Measurements from ENCODE around the gene HRH1. TPM values are rescaled to one million over a fixed set of nuclear protein-coding genes. Genes with fewer than 3 reads are reported as not detected.
A peak's percentile ranks its signal among the peaks of the same experiment; 100 is the strongest.

The HRH1 gene
- total RNA-seq, 1 donor from 2014 or later: 40.3 TPM

DNA sequence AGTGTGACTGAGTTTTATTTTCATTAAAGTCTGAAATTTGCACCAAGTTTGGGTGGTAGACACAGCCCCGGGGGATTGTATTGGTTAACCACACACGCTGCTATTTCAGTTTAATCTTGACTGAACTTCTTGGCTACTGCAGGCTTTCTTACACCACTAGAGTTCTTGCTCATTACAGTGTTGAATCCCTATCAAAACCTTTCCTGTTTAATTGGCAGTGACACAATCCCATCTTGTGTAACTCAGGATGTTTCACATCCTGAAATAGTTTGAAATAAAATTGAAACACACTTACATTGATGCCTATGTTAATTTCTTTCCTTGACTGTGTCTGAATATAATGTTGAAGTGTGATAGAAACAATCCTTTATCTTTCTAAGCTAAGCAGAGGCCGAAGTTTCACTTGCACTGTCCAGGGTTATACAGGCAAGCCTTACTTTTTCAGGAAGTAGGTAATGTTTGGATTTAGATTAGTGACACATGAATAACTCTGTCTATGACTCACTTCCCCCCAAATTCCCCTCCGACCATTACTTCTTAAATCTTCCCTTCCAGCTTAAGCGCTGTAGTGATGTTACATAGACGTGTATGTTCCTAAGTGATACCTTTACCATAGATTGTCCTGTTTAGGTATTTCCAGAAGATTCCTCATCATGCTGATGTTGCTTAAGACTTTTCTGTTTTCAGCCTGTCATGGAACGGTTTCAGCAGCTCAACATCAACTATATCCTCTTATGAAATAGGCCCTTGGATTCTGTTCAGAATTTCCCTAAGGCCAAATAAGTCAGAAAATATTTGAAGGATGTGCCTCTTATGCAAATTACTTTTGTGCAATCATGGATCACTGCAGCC is 134.7 kb downstream of the HRH1 start:
- DNase-seq (ENCODE audit: low spot score) (no peak), ATAC-seq (peak; percentile 92)
- intact Hi-C loops (cut with DNase I): no loop called here

DNA sequence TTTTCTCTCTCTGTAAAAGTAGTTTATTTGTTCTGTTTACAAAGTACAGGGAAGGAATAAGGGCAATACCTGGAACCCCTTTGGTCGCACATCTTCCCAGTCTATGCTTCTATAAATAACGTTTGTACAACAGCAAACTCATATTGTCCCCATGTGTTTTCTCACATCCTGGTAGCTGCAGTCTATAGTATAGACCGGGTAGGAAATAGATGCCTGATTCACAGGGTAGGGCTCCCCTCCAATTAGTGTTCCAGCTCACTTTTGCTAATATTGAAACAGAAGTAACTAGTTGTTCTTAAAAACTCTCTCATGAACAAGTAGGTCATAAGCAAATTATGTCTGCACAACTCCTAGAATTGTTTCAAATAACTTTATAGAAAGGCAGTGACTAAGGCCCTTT is 135.6 kb downstream of the HRH1 start:
- DNase-seq (ENCODE audit: low spot score) (no peak), ATAC-seq (no peak)
- intact Hi-C loops (cut with DNase I): no loop called here

DNA sequence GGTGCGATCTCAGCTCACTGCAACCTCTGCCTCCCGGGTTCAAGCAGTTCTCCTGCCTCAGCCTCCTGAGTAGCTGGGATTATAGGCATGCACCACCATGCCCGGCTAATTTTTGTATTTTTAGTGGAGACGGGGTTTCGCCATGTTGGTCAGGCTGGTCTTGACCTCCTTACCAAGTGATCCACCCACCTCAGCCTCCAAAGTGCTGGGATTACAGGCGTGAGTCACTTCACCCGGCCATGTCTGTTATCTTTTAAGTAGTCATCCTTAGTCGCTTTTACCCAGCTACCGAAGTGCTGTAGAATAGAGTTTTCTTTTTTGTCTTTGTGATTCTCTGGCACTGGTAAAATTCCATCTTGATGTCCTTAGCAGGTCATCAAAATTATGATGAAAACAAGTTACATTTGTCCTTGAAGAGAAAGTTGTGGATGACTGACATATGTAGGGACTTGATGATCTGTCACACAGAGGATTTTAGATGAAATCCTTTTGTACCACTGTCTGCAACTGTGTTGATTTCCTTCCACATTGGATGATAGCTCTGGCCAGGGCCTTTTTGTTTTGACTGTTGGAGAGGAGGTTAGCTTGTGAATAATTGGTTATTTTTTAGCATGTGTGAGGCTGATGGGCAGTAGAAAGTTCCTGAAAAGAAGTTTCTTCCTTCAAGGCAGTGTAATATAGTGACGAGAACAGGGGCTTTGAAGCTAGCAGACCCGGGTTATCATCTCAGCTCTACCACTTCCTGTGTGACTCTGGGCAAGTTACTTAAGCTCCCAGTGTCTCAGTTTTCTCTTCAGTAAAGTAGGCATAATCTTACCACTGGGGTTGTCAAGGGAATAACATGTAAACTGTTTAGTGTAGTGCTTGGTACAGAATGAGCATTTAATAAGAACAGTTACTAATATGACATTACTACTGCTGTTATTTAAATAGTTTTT is 136.7 kb downstream of the HRH1 start:
- no peak for DNase-seq (ENCODE audit: low spot score)
- ATAC-seq: no peak
- intact Hi-C loops (cut with DNase I): no loop called here

DNA sequence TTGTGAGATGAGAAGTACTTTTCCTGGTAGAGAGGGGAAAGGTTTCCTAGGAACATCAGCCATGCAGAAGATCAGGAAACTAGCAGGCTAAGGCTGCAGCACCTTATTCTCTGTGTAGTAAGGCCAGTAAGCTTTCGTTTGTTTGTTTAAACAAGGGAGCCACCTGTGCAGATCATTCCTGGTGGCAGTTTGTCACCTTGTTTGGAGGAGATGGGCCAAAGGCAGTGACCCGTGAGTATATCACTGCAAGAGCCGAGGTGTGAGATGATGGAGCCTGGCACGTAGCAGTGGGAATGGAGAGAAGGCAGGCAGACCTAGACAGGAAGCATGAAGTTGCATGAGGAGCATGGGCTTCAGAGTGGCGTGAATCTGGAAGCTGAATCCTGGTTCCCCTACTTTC is 137.5 kb downstream of the HRH1 start:
- DNase-seq (ENCODE audit: low spot score) (no peak), ATAC-seq (no peak)
- intact Hi-C loops (cut with DNase I): no loop called here

DNA sequence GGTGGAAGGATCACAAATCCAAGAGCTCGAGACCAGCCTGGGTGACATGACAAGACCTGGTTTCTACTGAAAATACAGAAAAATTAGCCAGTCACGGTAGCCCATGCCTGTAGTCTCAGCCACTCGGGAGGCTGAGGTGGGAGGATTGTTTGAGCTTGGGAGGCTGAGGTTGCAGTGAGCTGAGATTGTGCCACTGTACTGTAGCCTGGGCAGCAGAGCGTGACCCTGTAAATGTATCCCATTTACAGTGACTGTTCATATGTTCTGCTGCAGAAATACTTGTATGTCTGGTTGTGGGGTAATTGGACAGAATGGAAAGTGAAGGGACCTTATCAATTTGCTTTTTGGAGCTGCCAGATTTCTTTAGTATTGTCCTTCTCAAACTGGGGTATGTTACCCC is 142.8 kb downstream of the HRH1 start:
- DNase-seq (ENCODE audit: low spot score) (no peak), ATAC-seq (no peak)
- intact Hi-C loops (cut with DNase I): no loop called here

DNA sequence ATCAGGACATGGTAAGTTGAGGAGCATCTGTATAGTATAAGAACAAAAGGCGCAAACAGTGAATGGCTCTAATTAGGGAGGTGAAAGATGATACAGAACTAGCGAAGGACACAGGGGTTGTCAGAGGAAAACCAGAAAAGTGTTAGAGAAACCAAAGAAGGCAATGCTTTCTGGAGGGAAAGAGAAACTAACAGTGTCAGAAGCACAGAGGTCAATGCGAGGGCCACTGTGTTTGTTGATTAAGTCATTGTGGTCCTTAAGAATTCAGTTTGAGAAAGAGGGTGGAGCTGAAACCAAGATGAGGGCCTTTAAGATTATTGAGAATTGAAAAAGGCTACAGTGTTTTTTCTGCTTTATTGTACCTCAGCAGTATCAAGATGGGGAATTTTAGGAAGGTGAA is 146.7 kb downstream of the HRH1 start:
- ATAC-seq (no peak), DNase-seq (ENCODE audit: low spot score) (no peak)
- intact Hi-C loops (cut with DNase I): no loop called here

DNA sequence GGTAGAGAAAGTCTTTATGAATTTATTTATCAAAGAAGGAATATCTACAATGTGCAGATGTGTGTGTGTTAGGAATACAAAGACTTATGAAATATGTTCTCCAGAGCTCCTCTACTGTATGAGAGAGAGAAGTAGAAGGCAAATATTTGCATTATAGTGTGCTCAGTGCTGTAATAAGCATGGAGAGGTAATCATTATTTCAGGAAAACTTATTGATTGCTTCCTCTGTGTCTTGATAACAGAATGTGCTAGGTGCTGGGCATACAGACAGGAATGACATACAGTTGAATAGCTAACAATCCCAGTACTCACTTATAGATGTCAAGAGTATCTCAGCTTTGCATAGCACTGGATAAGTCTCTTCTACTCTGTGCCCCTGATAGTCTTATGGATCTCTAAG is 148.2 kb downstream of the HRH1 start:
- DNase-seq (ENCODE audit: low spot score) (no peak), ATAC-seq (no peak)
- intact Hi-C loops (cut with DNase I): no loop called here

DNA sequence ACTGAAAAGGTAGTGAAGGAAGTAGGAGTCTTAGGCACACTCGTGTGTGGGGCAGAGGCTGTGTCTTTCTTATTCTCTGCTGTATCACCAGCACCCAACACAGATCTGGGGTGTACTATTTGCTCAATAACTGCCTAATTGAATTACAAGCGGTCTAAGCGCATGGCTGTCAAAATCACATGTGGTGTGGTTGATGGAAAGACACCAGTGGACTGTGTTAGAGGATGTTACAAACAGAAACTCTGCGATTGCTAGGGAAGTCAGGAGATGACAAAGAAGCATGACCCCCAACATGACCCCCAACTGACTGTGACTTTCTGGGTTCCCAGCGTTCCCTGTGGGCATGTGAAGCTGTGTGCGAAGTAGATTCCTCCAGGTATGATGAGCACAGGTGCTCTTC is 149.9 kb downstream of the HRH1 start:
- intact Hi-C loops (cut with DNase I): no loop called here
- ATAC-seq: no peak
- no peak for DNase-seq (ENCODE audit: low spot score)

DNA sequence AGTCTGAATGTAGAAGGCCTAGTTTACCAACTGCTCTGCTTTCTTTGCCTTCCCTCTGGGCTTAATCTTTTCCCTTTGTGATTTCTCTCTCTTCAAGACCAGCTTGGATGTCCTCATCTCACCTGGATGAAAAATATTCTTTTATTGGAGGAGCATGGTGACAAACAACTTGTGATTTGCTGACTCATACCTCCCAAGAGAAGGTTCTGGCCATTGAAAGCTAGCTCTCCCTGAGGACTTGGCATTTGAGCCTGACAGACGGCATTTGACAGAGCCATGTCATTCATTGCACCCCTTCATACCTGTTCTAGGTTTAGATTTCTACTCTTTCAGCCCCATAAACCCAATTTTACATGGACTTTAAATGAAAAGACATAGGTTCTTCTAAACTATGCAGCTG is 151.2 kb downstream of the HRH1 start:
- ATAC-seq (no peak), DNase-seq (ENCODE audit: low spot score) (no peak)
- intact Hi-C loops (cut with DNase I): no loop called here

DNA sequence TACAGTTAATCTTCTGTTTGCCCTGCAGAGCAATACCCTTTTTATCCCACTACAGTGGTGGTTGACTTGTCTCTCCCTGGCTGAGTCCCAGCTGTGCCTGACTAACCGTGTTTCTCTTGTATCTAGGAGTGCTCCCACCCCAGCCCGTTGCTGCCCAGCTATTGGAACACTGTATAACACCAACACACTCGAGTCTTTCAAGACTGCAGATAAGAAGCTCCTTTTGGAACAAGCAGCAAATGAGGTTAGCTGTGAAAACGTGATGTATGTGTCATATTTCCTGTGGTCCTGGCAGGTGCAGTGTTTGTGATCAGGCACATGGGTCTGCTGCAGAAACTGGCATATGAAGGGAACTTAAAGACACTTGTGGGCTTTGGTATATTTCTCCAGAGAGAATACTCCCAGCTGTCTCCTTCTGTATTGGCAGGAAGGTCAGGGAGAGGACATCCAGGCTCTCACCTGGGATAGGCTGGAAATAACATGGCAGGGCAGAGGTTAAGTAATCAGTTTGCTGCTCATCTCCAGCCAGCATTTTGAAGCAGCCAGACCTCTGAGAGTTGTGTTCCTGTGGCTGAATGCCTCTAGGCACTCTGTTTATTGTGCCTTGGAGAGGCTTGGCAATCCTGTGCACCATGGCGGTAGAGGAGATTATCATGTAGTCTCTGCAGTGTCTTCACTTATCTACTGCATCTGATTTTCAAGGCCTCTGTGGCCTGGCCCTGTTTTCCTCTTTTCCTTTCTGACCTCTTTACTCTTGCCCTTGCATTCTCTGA is 152.7 kb downstream of the HRH1 start:
- DNase-seq (ENCODE audit: low spot score) (no peak), ATAC-seq (peak; percentile 35)
- intact Hi-C loops (cut with DNase I): no loop called here

DNA sequence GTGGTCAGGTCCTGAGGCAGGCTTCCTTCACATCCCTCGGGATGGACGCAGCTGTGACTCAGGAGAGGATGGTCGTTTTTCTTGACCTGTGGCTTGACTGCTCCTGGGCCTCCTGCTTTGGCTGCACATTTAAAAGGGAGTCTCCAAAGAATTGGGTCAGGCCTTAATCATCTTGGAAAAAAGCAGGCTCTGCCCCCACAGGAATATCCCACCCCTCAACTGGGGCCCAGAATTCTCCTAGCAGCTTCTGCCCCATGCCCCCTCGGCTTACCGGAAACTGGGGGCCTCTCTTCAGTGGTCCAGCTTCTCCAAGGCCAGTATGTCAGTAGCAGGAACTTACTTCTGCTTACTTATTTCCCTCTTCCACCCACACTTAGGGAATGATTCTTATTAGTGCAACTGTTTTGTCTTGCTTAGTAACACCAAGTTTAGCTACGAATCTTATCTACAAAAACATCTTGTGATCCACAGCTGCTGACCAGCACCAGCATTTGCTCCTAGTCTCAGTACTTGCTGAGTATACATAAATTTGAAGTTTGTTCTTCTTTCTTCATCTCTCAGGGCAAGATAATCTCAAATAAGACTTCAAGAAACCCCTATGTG is 153.6 kb downstream of the HRH1 start:
- peak; percentile 78 for ATAC-seq
- intact Hi-C loops (cut with DNase I): no loop called here
- no peak for DNase-seq (ENCODE audit: low spot score)

DNA sequence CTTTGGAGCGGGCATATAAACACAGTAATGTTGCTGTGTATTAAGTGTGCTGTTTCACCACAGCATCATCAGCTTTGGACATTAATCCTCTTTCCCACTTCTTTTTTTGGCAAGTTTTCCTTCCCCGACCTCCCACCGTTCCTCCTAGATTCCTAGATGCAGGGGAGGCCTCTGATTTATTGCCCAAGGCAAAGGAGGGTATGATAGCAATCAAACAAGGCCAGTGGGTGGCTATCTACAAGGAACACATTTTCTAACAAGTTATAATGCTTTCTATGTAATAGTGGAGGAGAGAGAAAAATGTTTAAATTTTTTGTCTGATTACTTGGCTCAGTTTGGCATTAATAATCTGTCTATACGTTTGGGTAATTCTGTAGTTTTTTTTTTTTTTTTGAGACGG is 156.0 kb downstream of the HRH1 start:
- intact Hi-C loops (cut with DNase I): no loop called here
- ATAC-seq: no peak
- DNase-seq (ENCODE audit: low spot score): no peak

DNA sequence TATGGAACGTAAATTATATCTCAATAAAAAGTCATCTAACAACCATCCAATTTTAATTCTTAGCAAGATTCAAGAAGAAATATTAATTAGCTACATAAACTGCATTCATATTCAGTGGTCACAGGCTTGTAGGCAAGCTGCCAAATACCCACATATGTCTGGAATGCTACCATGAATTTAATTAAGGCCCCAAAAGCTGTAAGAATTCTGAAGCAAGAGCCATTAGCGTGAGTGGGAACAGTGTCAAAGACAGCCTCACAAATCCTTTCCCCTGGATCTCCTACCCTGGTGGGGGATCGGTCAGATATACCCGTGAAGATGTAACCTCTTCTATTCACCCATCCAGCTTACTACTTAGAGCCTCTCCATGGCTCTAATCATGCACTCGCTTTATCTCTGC is 157.9 kb downstream of the HRH1 start:
- DNase-seq (ENCODE audit: low spot score): no peak
- intact Hi-C loops (cut with DNase I): no loop called here
- ATAC-seq: no peak

Other genes starting within 250 kb of the HRH1 start
- 10.9 TPM for gene SLC6A1, start 161.7 kb upstream of the HRH1 start, total RNA-seq
- 68.9 TPM for gene ATG7, start 117.9 kb downstream of the HRH1 start, total RNA-seq